Neural cell (in vitro differentiated cells): ENCODE results near the gene RNU6-8. TPM values are rescaled to one million over a fixed set of nuclear protein-coding genes. Genes with fewer than 3 reads are reported as not detected.
A peak's percentile ranks its signal among the peaks of the same experiment; 100 is the strongest.

ENCODE experiments used
- H2AFZ ChIP-seq: fragments of 200-600, 300-800 bp; sonication (generic), shearing (Covaris generic); 2 replicates; pipeline ENCODE4 v1.6.0; 2014; ENCODE audit warnings: low read depth, mild to moderate bottlenecking, antibody characterized with exemption, low read length, moderate library complexity
- H3F3A ChIP-seq: fragments of 200-600 bp; shearing (Covaris generic); 2 replicates; pipeline ENCODE4 v1.6.1; 2016; ENCODE audit warnings: mild to moderate bottlenecking, moderate library complexity, mixed read lengths, antibody characterized with exemption, low read length; ENCODE audit not compliant: insufficient read depth, poor library complexity, severe bottlenecking
- H3K27ac ChIP-seq: fragments of 200-600, 300-800 bp; sonication (generic), shearing (Covaris generic); 2 replicates; pipeline ENCODE4 v1.5.1; 2014; ENCODE audit warnings: mild to moderate bottlenecking, low read length, moderate library complexity
- H3K27me3 ChIP-seq: fragments of 300-800, 200-600 bp; sonication (generic), shearing (Covaris generic); 2 replicates; pipeline ENCODE4 v1.6.0; 2014; ENCODE audit warnings: mild to moderate bottlenecking, low read depth, low read length, moderate library complexity; ENCODE audit not compliant: insufficient read depth
- H3K36me3 ChIP-seq: fragments of 300-800, 200-600 bp; sonication (generic), shearing (Covaris generic); 2 replicates; pipeline ENCODE4 v1.5.1; 2014; ENCODE audit warnings: mild to moderate bottlenecking, antibody characterized with exemption, low read length, moderate library complexity; ENCODE audit not compliant: insufficient read depth
- H3K4me2 ChIP-seq: fragments of 300-800, 200-600 bp; sonication (generic), shearing (Covaris generic); 2 replicates; pipeline ENCODE4 v1.6.0; 2014; ENCODE audit warnings: mild to moderate bottlenecking, low read length
- H3K4me3 ChIP-seq: fragments of 300-800, 200-600 bp; sonication (generic), shearing (Covaris generic); 2 replicates; pipeline ENCODE4 v1.5.1; 2014; ENCODE audit warnings: mild to moderate bottlenecking, low read length, moderate library complexity
- H3K79me2 ChIP-seq: fragments of 200-600 bp; shearing (Covaris generic); replicated peaks from 2 replicates; pipeline ENCODE4 v1.6.0; 2014; ENCODE audit warnings: mild to moderate bottlenecking, low read length, moderate library complexity; ENCODE audit not compliant: insufficient read depth
- H3K9ac ChIP-seq: fragments of 300-800, 200-600 bp; sonication (generic), shearing (Covaris generic); 2 replicates; pipeline ENCODE4 v1.6.1; 2016; ENCODE audit warnings: mild to moderate bottlenecking, low read length, mixed read lengths
- H3K9me2 ChIP-seq: fragments of 200-600 bp; shearing (Covaris generic); 2 replicates; pipeline ENCODE4 v1.6.1; 2016; ENCODE audit warnings: mild to moderate bottlenecking, low read length, mixed read lengths; ENCODE audit not compliant: insufficient read depth
- H3K9me3 ChIP-seq: fragments of 200-600, 300-800 bp; sonication (generic), shearing (Covaris generic); 2 replicates; pipeline ENCODE4 v1.6.1; 2016; ENCODE audit warnings: mild to moderate bottlenecking, mixed run types, low read length, moderate library complexity, mixed read lengths
- H4K20me1 ChIP-seq: fragments of 200-600 bp; shearing (Covaris generic); 2 replicates; pipeline ENCODE4 v1.6.1; 2016; ENCODE audit warnings: mild to moderate bottlenecking, mixed run types; ENCODE audit not compliant: insufficient read depth
- CTCF ChIP-seq: fragments of 450-650 bp; IDR thresholded peaks from 2 replicates; pipeline ENCODE4 v1.5.1; 2014; ENCODE audit warnings: antibody characterized with exemption, mild to moderate bottlenecking, moderate library complexity; ENCODE audit not compliant: poor library complexity, severe bottlenecking
- EP300 ChIP-seq: fragments of 450-650 bp; conservative IDR thresholded peaks from 2 replicates; pipeline ENCODE4 v1.6.1; 2014; ENCODE audit warnings: antibody characterized with exemption, mild to moderate bottlenecking, moderate library complexity; ENCODE audit not compliant: poor library complexity, severe bottlenecking
- EZH2 ChIP-seq: fragments of 200-600, 300-800 bp; shearing (Covaris generic), sonication (generic); IDR thresholded peaks from 2 replicates; pipeline ENCODE4 v1.6.1; 2014; ENCODE audit warnings: antibody characterized with exemption, low read length, borderline replicate concordance, mild to moderate bottlenecking; ENCODE audit not compliant: insufficient read depth, poor library complexity, severe bottlenecking
- MXI1 ChIP-seq: fragments of 450-650 bp; conservative IDR thresholded peaks from 2 replicates; pipeline ENCODE4 v1.6.1; 2014; ENCODE audit warnings: antibody characterized with exemption, mild to moderate bottlenecking; ENCODE audit not compliant: poor library complexity, severe bottlenecking
- POLR2AphosphoS5 ChIP-seq: IDR thresholded peaks from 2 replicates; pipeline ENCODE4 v1.6.1; 2012
- RAD21 ChIP-seq: fragments of 450-650 bp; conservative IDR thresholded peaks from 2 replicates; pipeline ENCODE4 v1.6.1; 2014; ENCODE audit warnings: antibody characterized with exemption, mild to moderate bottlenecking, moderate library complexity
- REST ChIP-seq: IDR thresholded peaks from 2 replicates; pipeline ENCODE4 v1.6.1; 2012; ENCODE audit warnings: borderline replicate concordance
- SMC3 ChIP-seq: fragments of 450-650 bp; conservative IDR thresholded peaks from 2 replicates; pipeline ENCODE4 v1.6.1; 2014; ENCODE audit warnings: antibody characterized with exemption, mild to moderate bottlenecking, moderate library complexity; ENCODE audit not compliant: poor library complexity
- TAF1 ChIP-seq: IDR thresholded peaks from 2 replicates; pipeline ENCODE4 v1.6.1; 2012; ENCODE audit warnings: low read depth
- polyA plus RNA-seq: library from polyadenylated mRNA; depleted of rRNA; stranded (reverse); fragments of >200 nt; gene quantifications from 2 replicates; pipeline ENCODE4 v1.2.3, GENCODE V29; 2014

Gene RNU6-8
- polyA plus RNA-seq, 1 donor from 2014 or later = not detected

GRCh38 chr14:32251530-32251929, 48.5 kb upstream of the RNU6-8 start:
- Histone ChIP-seq H3K9me2 (no peaks in the 10 kb centered on the region), H4K20me1 (no peaks in the 10 kb centered on the region), H3K36me3 (no peaks in the 10 kb centered on the region), H3K4me3 (no peak overlapping the region), H2AFZ (peak overlapping the region; percentile 28), H3K4me2 (no peak overlapping the region), H3F3A (no peaks in the 10 kb centered on the region), H3K9ac (no peak overlapping the region), H3K79me2 (no peaks in the 10 kb centered on the region), H3K9me3 (no peaks in the 10 kb centered on the region), H3K27ac (no peak overlapping the region), H3K27me3 (no peaks in the 10 kb centered on the region)
- TF ChIP-seq CTCF (no peak), SMC3 (no peak), EZH2 (no peak), REST (no peak), MXI1 (no peak), EP300 (no peak), POLR2AphosphoS5 (no peak), RAD21 (no peak), TAF1 (no peak)

GRCh38 chr14:32250681-32251080, 47.6 kb upstream of the RNU6-8 start:
- H3F3A ChIP-seq = no peaks in the 10 kb centered on the region
- no peaks in the 10 kb centered on the region for H3K27me3 ChIP-seq
- H3K79me2 ChIP-seq = no peaks in the 10 kb centered on the region
- H3K9me3 ChIP-seq = no peaks in the 10 kb centered on the region
- TF ChIP-seq POLR2AphosphoS5 (no peak), TAF1 (no peak), MXI1 (no peak), EZH2 (no peak), CTCF (no peak), RAD21 (no peak), SMC3 (no peak), REST (no peak), EP300 (no peak)
- no peak overlapping the region for H3K27ac ChIP-seq
- no peaks in the 10 kb centered on the region for H3K36me3 ChIP-seq
- no peak overlapping the region for H3K4me2 ChIP-seq
- no peak overlapping the region for H3K9ac ChIP-seq
- H3K4me3 ChIP-seq = no peak overlapping the region
- H3K9me2 ChIP-seq = no peaks in the 10 kb centered on the region
- no peak overlapping the region for H2AFZ ChIP-seq
- no peaks in the 10 kb centered on the region for H4K20me1 ChIP-seq
